Natural killer cell (primary cell): ENCODE results near the gene SH3BP5. TPM values are rescaled to one million over a fixed set of nuclear protein-coding genes. Genes with fewer than 3 reads are reported as not detected.
A peak's percentile ranks its signal among the peaks of the same experiment; 100 is the strongest.
"Not testable (repeated sequence)": the region's sequence is repeated elsewhere in the genome, so short reads cannot be mapped to it uniquely, and the experiment has no call there.

ENCODE experiments used
- ATAC-seq, 3 donors: fragments of 150-1000 bp in 2 of 3; fragments of 200-7000 bp in 1 of 3; cut with Tn5 transposase; 1 replicate in 1 of 3; 2 replicates in 2 of 3; pipeline ENCODE4 v1.10.0; 2021; ENCODE audit warnings: mild to moderate bottlenecking in 2 of 3, moderate library complexity in 2 of 3
- DNase-seq, 2 donors: peaks; one replicate each; pipeline versions ENCODE4 v3.0.0 to v3.0.0-alpha.2; 2013 to 2021; ENCODE audit warnings: mixed read lengths in 1 of 2
- H3K27ac ChIP-seq: one replicate; pipeline ENCODE4 v1.5.1; 2013; ENCODE audit warnings: mild to moderate bottlenecking, low read length
- H3K27me3 ChIP-seq: one replicate; pipeline ENCODE4 v1.6.1; 2013; ENCODE audit warnings: low read length; ENCODE audit not compliant: control insufficient read depth, insufficient read depth
- H3K36me3 ChIP-seq: one replicate; pipeline ENCODE4 v1.6.1; 2013; ENCODE audit warnings: low read length; ENCODE audit not compliant: control insufficient read depth, insufficient read depth
- H3K4me1 ChIP-seq: one replicate; pipeline ENCODE4 v1.6.1; 2013; ENCODE audit warnings: low read length; ENCODE audit not compliant: control insufficient read depth, insufficient read depth
- H3K4me3 ChIP-seq: one replicate; pipeline ENCODE4 v1.5.1; 2013; ENCODE audit warnings: low read length
- H3K9me3 ChIP-seq: one replicate; pipeline ENCODE4 v1.6.1; 2013; ENCODE audit warnings: low read length; ENCODE audit not compliant: control insufficient read depth, insufficient read depth
- H3K27ac Mint-ChIP-seq, 2 donors: one replicate each; pipeline ENCODE4 v1.8.0; 2022; ENCODE audit warnings: mild to moderate bottlenecking in 2 of 2, mixed read lengths in 2 of 2, moderate library complexity in 1 of 2
- H3K27me3 Mint-ChIP-seq, 2 donors: one replicate each; pipeline ENCODE4 v1.8.0; 2022; ENCODE audit warnings: low read depth in 2 of 2, mixed read lengths in 2 of 2
- H3K36me3 Mint-ChIP-seq: one replicate; pipeline ENCODE4 v1.8.0; 2022; ENCODE audit warnings: mixed read lengths
- H3K4me1 Mint-ChIP-seq, 2 donors: one replicate each; pipeline ENCODE4 v1.8.0; 2022; ENCODE audit warnings: mixed read lengths in 2 of 2
- H3K4me3 Mint-ChIP-seq: one replicate; pipeline ENCODE4 v1.8.0; 2022; ENCODE audit warnings: mild to moderate bottlenecking, moderate library complexity, mixed read lengths
- H3K9me3 Mint-ChIP-seq, 2 donors: one replicate each; pipeline ENCODE4 v1.8.0; 2022; ENCODE audit warnings: mixed read lengths in 2 of 2
- WGBS: methylation state at CpG from one replicate; pipeline ENCODE4 v1.1.7; 2013; ENCODE audit warnings: missing lambda C conversion rate; ENCODE audit not compliant: insufficient coverage; 5-methylcytosine and 5-hydroxymethylcytosine counted together
- intact Hi-C: fragments of 100-400 bp; cut with micrococcal nuclease; formaldehyde crosslinking; loops from one replicate; pipeline ENCODE4 v1.14.2; 2022
- total RNA-seq, 4 donors: library from RNA; stranded (reverse); fragments of 120-200 nt in 1 of 4; gene quantifications; one replicate each; pipeline versions ENCODE4 v1.2.3 to v1.2.4, GENCODE V29; 2013 to 2022
- TF ChIP-seq, protein P1 (sequence below): fragments of 200-600 bp; IDR thresholded peaks from one replicate; pipeline ENCODE4 v1.8.0; 2022; ENCODE audit warnings: antibody characterized with exemption

Gene SH3BP5
- total RNA-seq, 3 donors from 2014 or later (not counting 1 experiment from before 2014, with no cell fraction given): 89.4 to 129 (median 91.0) TPM

DNA sequence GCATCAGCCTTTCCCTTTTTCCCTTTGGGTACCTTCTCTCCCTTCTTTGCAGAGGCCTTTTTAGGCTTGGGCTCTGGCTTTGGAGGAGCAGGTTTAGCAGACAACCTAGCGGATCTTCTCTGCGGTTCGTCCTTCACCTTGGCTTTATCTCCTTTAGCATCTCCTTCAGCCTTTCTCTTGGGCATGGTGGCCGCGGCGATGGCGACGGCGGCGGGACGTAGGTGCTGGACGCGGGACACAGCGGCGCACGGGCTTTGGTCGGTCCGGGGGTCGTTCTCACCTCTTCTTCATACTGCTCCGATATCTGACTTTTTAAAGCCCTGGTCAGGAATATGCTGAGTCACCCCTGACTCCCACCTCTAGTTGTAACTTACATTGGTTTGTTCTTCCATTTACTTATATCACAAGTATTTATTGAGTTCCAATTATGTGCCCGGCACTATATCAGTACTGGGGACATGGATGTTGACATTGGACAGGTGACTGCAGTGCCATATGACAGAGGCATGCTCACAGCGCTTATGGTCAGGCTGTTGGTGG lies 43.1 kb upstream of the SH3BP5 start:
- Histone ChIP-seq H3K27ac (no peak overlapping the region), H3K4me1 (peaks cover 5% of the 10 kb centered on the region), H3K27me3 (no peaks in the 10 kb centered on the region), H3K36me3 (no peaks in the 10 kb centered on the region), H3K9me3 (no peaks in the 10 kb centered on the region), H3K4me3 (no peak overlapping the region)
- ATAC-seq (no peak), DNase-seq (no peak)
- no peaks in the 10 kb centered on the region for H3K9me3 Mint-ChIP-seq
- no peak overlapping the region for H3K4me3 Mint-ChIP-seq
- H3K36me3 Mint-ChIP-seq: no peaks in the 10 kb centered on the region
- H3K27ac Mint-ChIP-seq: peak overlapping the region; percentile 63 to 83
- WGBS: 96% methylated on average over 22 of the region's 22 CpGs
- TF ChIP-seq, protein P1, sequence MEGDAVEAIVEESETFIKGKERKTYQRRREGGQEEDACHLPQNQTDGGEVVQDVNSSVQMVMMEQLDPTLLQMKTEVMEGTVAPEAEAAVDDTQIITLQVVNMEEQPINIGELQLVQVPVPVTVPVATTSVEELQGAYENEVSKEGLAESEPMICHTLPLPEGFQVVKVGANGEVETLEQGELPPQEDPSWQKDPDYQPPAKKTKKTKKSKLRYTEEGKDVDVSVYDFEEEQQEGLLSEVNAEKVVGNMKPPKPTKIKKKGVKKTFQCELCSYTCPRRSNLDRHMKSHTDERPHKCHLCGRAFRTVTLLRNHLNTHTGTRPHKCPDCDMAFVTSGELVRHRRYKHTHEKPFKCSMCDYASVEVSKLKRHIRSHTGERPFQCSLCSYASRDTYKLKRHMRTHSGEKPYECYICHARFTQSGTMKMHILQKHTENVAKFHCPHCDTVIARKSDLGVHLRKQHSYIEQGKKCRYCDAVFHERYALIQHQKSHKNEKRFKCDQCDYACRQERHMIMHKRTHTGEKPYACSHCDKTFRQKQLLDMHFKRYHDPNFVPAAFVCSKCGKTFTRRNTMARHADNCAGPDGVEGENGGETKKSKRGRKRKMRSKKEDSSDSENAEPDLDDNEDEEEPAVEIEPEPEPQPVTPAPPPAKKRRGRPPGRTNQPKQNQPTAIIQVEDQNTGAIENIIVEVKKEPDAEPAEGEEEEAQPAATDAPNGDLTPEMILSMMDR: no peak
- no peaks in the 10 kb centered on the region for H3K27me3 Mint-ChIP-seq
- intact Hi-C loops: no loop called here
- H3K4me1 Mint-ChIP-seq: peaks cover 8 to 9% of the 10 kb centered on the region in 2 donors

DNA sequence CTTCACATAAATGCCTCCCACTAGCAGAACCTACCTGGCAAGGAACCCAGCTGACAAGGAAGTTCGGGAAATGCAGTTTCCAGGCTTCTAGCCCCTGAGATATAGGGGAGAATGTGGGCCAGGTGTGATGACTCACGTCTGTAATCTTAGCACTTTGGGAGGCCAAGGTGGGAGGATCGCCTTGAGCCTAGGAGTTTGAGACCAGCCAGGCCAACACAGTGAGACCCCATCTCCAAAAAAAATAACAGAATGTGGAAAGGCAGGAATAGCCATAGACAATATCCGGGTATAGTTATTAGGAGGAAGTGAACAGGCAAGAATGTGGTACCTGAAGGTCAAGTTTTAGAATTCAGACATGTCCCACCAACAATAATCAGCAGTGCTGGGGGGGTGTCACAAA lies 40.5 kb upstream of the SH3BP5 start:
- DNase-seq (no peak), ATAC-seq (no peak)
- Mint-ChIP-seq H3K27me3 (peaks cover 0 to 5% of the 10 kb centered on the region in 2 donors), H3K36me3 (no peaks in the 10 kb centered on the region), H3K4me3 (no peak overlapping the region), H3K9me3 (no peaks in the 10 kb centered on the region), H3K27ac (no peak overlapping the region), H3K4me1 (peaks cover 3 to 6% of the 10 kb centered on the region in 2 donors)
- 85% methylated on average over 3 of the region's 4 CpGs for WGBS
- H3K27ac ChIP-seq: no peak overlapping the region
- no peak overlapping the region for H3K4me3 ChIP-seq
- no peaks in the 10 kb centered on the region for H3K9me3 ChIP-seq
- H3K27me3 ChIP-seq: no peaks in the 10 kb centered on the region
- TF ChIP-seq, protein P1: no peak
- H3K4me1 ChIP-seq: peaks cover 3% of the 10 kb centered on the region
- intact Hi-C loops: no loop called here
- H3K36me3 ChIP-seq: no peaks in the 10 kb centered on the region

DNA sequence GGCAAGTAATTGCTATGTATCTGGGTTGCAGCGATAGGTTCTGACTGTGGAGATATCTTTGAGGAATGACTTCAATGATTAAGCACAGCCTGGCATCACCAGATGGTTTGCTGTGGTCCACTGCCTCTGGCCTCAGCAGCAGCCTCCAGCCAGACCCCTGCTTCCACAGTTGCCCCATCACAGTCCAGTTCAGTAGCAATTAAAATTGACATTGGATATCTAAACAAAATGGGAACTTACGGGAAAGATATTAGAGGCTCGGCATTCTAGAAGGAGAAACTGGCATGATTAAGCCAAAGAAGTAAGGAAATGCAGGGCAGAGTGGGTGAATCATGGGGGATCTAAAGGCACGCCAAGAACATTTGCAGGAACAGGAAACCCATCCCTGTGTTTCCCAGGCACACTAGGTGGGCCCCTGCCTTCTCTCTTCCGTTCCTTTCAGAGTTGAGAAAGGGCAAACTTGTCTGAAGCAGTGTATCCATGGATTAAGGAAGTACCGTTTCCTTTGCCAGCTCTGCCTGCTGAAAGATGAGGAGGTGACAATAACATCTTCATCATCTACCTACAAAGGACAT lies 36.3 kb upstream of the SH3BP5 start:
- Histone ChIP-seq H3K36me3 (no peaks in the 10 kb centered on the region), H3K27ac (no peak overlapping the region), H3K4me3 (no peak overlapping the region), H3K4me1 (no peaks in the 10 kb centered on the region), H3K27me3 (no peaks in the 10 kb centered on the region), H3K9me3 (no peaks in the 10 kb centered on the region)
- DNase-seq: no peak
- H3K9me3 Mint-ChIP-seq: no peaks in the 10 kb centered on the region
- H3K27me3 Mint-ChIP-seq: peaks cover 0 to 12% of the 10 kb centered on the region in 2 donors
- no peak overlapping the region for H3K4me3 Mint-ChIP-seq
- no peak for ATAC-seq
- TF ChIP-seq, protein P1: no peak
- 99% methylated on average over 4 of the region's 6 CpGs for WGBS
- no peaks in the 10 kb centered on the region for H3K36me3 Mint-ChIP-seq
- peaks cover 0 to 7% of the 10 kb centered on the region in 2 donors for H3K4me1 Mint-ChIP-seq
- intact Hi-C loops: no loop called here
- no peak overlapping the region for H3K27ac Mint-ChIP-seq

DNA sequence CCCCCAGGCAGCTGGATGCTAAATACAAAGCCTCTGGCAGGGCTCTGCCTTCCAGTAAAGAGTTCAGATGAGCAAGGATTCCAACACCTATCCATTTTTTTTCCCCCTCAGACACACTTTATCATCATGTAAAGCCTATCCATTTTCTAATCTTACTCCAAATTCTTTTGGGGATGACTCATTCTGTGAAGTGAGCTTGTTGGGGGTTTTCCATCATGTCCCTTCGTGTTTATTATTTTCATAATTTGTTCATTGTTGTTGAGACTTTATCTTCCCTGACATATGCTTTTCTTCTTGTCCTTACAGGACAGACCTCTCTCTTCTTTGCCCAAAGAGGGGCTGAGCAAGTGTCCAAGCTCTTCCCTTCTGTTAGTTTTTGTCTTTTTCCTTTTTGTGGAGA lies 34.7 kb upstream of the SH3BP5 start:
- no peak for DNase-seq
- no peak for ATAC-seq
- Mint-ChIP-seq H3K36me3 (no peaks in the 10 kb centered on the region), H3K4me1 (peaks cover 5 to 7% of the 10 kb centered on the region in 2 donors), H3K9me3 (no peaks in the 10 kb centered on the region), H3K4me3 (no peak overlapping the region), H3K27ac (no peak overlapping the region), H3K27me3 (peaks cover 0 to 12% of the 10 kb centered on the region in 2 donors)
- H3K27ac ChIP-seq: no peak overlapping the region
- no peaks in the 10 kb centered on the region for H3K36me3 ChIP-seq
- TF ChIP-seq, protein P1: no peak
- peaks cover 9% of the 10 kb centered on the region for H3K4me1 ChIP-seq
- intact Hi-C loops: no loop called here
- no peaks in the 10 kb centered on the region for H3K27me3 ChIP-seq
- H3K9me3 ChIP-seq: no peaks in the 10 kb centered on the region
- 57% methylated on average over 1 of the region's 1 CpG for WGBS
- no peak overlapping the region for H3K4me3 ChIP-seq

DNA sequence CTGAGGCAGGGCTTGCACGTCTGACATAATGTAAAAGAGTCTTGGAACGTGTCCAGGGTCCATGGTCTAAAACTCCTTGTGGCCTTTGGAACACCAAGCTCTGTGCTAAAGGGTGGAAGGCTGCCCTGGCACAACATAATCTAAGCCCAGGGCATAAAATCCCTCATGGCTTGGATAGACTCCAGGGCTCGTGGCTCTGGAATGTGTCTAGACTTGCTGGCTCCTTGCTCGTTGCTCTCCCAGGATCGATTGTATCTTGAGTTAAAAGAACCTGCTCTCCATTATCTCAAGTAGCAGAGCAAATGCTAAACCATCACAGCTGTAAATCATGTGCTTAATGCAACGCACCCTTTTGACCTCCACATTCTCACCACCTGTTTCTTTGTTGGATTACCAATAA lies 31.7 kb upstream of the SH3BP5 start:
- H3K27me3 ChIP-seq, intact Hi-C loops, H3K9me3 ChIP-seq, H3K4me1 Mint-ChIP-seq, H3K27ac ChIP-seq, H3K9me3 Mint-ChIP-seq, H3K4me3 Mint-ChIP-seq, H3K27ac Mint-ChIP-seq, H3K36me3 Mint-ChIP-seq, H3K36me3 ChIP-seq, DNase-seq, ATAC-seq, H3K4me3 ChIP-seq: not testable (repeated sequence)
- 84% methylated on average over 6 of the region's 6 CpGs for WGBS
- H3K4me1 ChIP-seq: peaks cover 14% of the 10 kb centered on the region
- H3K27me3 Mint-ChIP-seq: peaks cover 0 to 12% of the 10 kb centered on the region in 2 donors
